ENCODE measurements around the gene HCN1.

GRCh38 chr5:45440466-45440865 is 255.7 kb downstream of the HCN1 start:
- TF ChIP-seq POLR2A (IDR thresholded peaks at IDR 0.05; ENCODE audit: low read length) = no peak
- no peak for TF ChIP-seq GATA1 (IDR thresholded peaks at IDR 0.05; ENCODE audit: low read depth, low read length)
